HEK293T (cell line): Measurements from ENCODE around the gene ANKRD62.

Experiments used
- CTCF ChIA-PET: fragments of 350-600 bp; formaldehyde crosslinking; extraction: SDS; loops from one replicate; lab custom pipeline; 2021; ENCODE audit warnings: antibody characterized with exemption, inconsistent platforms; lab: Yijun Ruan, JAX
- POLR2A ChIA-PET: fragments of 350-600 bp; formaldehyde crosslinking; extraction: SDS; loops from one replicate; lab custom pipeline; 2020; ENCODE audit warnings: antibody characterized with exemption, inconsistent platforms; lab: Yijun Ruan, JAX
- DNase-seq: peaks from one replicate; pipeline ENCODE4 v3.0.0; 2012; ENCODE audit warnings: mixed read lengths; ENCODE audit errors: extremely low spot score
- ARNT ChIP-seq: fragments of 450-650 bp; IDR thresholded peaks from 2 replicates; pipeline ENCODE4 v1.6.1; 2017; ENCODE audit warnings: mild to moderate bottlenecking
- BHLHE40 ChIP-seq: fragments of 450-650 bp; IDR thresholded peaks from 2 replicates; pipeline ENCODE4 v1.6.1; 2016; ENCODE audit warnings: mild to moderate bottlenecking, moderate library complexity, borderline replicate concordance
- CTBP1 ChIP-seq: fragments of 450-650 bp; IDR thresholded peaks from 2 replicates; pipeline ENCODE4 v1.6.1; 2016; ENCODE audit warnings: borderline replicate concordance
- ELF4 ChIP-seq: fragments of 450-650 bp; IDR thresholded peaks from 2 replicates; pipeline ENCODE4 v1.6.1; 2017; ENCODE audit warnings: antibody characterized with exemption
- FOXA1 ChIP-seq: fragments of 450-650 bp; IDR thresholded peaks from 2 replicates; pipeline ENCODE4 v1.6.1; 2016; ENCODE audit warnings: mild to moderate bottlenecking
- FOXK2 ChIP-seq: fragments of 450-650 bp; IDR thresholded peaks from 2 replicates; pipeline ENCODE4 v1.6.1; 2016; ENCODE audit warnings: mild to moderate bottlenecking
- FOXM1 ChIP-seq: fragments of 450-650 bp; IDR thresholded peaks from 2 replicates; pipeline ENCODE4 v1.6.1; 2017; ENCODE audit warnings: mild to moderate bottlenecking, borderline replicate concordance
- HDGF ChIP-seq: fragments of 450-650 bp; IDR thresholded peaks from 2 replicates; pipeline ENCODE4 v1.6.1; 2017; ENCODE audit warnings: antibody characterized with exemption, borderline replicate concordance
- L3MBTL2 ChIP-seq: fragments of 450-650 bp; conservative IDR thresholded peaks from 2 replicates; pipeline ENCODE4 v1.6.1; 2016; ENCODE audit warnings: mild to moderate bottlenecking
- LEF1 ChIP-seq: fragments of 450-650 bp; IDR thresholded peaks from 2 replicates; pipeline ENCODE4 v1.6.1; 2017; ENCODE audit warnings: mild to moderate bottlenecking, borderline replicate concordance
- NFRKB ChIP-seq: fragments of 450-650 bp; IDR thresholded peaks from 2 replicates; pipeline ENCODE4 v1.6.1; 2016; ENCODE audit warnings: mild to moderate bottlenecking, moderate library complexity
- PKNOX1 ChIP-seq: fragments of 450-650 bp; IDR thresholded peaks from 2 replicates; pipeline ENCODE4 v1.6.1; 2016
- SP1 ChIP-seq: fragments of 450-650 bp; IDR thresholded peaks from 2 replicates; pipeline ENCODE4 v1.6.1; 2017
- SUZ12 ChIP-seq: fragments of 450-650 bp; IDR thresholded peaks from 2 replicates; pipeline ENCODE4 v1.6.1; 2016; ENCODE audit warnings: mild to moderate bottlenecking
- TARDBP ChIP-seq: fragments of 450-650 bp; IDR thresholded peaks from 2 replicates; pipeline ENCODE4 v1.6.1; 2016
- ZNF384 ChIP-seq: fragments of 450-650 bp; IDR thresholded peaks from 2 replicates; pipeline ENCODE4 v1.6.1; 2016

Gene ANKRD62

GRCh38 chr18:12059334-12060181 is 34.1 kb upstream of the ANKRD62 start:
- ChIA-PET POLR2A (no interaction called here), CTCF (no interaction called here)
- TF ChIP-seq PKNOX1 (no peak), L3MBTL2 (no peak), SP1 (no peak), LEF1 (no peak), SUZ12 (no peak), FOXA1 (no peak), TARDBP (no peak), ARNT (no peak), FOXM1 (no peak), BHLHE40 (no peak)
- DNase-seq = no peak

GRCh38 chr18:12060182-12060870 is 33.3 kb upstream of the ANKRD62 start:
- POLR2A ChIA-PET = no interaction called here
- DNase-seq = no peak
- TF ChIP-seq BHLHE40 = no peak
- TF ChIP-seq HDGF = no peak
- no peak for TF ChIP-seq ARNT
- no peak for TF ChIP-seq FOXA1
- TF ChIP-seq TARDBP = no peak
- no peak for TF ChIP-seq FOXK2
- no peak for TF ChIP-seq ZNF384
- no peak for TF ChIP-seq L3MBTL2
- no peak for TF ChIP-seq NFRKB
- no peak for TF ChIP-seq CTBP1
- TF ChIP-seq FOXM1 = no peak
- no peak for TF ChIP-seq ELF4
- no peak for TF ChIP-seq LEF1
- no peak for TF ChIP-seq PKNOX1
- no peak for TF ChIP-seq SUZ12
- no peak for TF ChIP-seq SP1
- CTCF ChIA-PET = no interaction called here

- DNase-seq = no peak
- CTCF ChIA-PET = no interaction called here
- no peak for TF ChIP-seq ZNF384
- no peak for TF ChIP-seq SP1
- TF ChIP-seq ELF4 = no peak
- no peak for TF ChIP-seq CTBP1
- no peak for TF ChIP-seq LEF1
- no peak for TF ChIP-seq PKNOX1
- TF ChIP-seq BHLHE40 = no peak
- TF ChIP-seq SUZ12 = no peak
- no peak for TF ChIP-seq FOXA1
- TF ChIP-seq HDGF = no peak
- TF ChIP-seq L3MBTL2 = no peak
- TF ChIP-seq ARNT = no peak
- TF ChIP-seq TARDBP = no peak
- POLR2A ChIA-PET = no interaction called here
Observed at GRCh38 chr18:12061685-12062084, 32.0 kb upstream of the ANKRD62 start.

- ChIA-PET POLR2A (no interaction called here), CTCF (no interaction called here)
- DNase-seq = no peak
- TF ChIP-seq ARNT (no peak), ELF4 (no peak), CTBP1 (no peak), TARDBP (no peak), PKNOX1 (no peak)
Observed at GRCh38 chr18:12062974-12063373, 30.7 kb upstream of the ANKRD62 start.

- DNase-seq = no peak
- TF ChIP-seq FOXA1 (no peak), ZNF384 (no peak), BHLHE40 (no peak), HDGF (no peak), NFRKB (no peak), L3MBTL2 (no peak)
- ChIA-PET CTCF (interaction anchor here (0.6 kb wide), 1 partner anchor 272 kb away, joined by 9 read pairs; no protein-coding TSS in a partner anchor), POLR2A (no interaction called here)
Observed at GRCh38 chr18:12064086-12064763, 29.4 kb upstream of the ANKRD62 start.
